ENCODE results near the gene SHC3. TPM values are rescaled to one million over a fixed set of nuclear protein-coding genes. Genes with fewer than 3 reads are reported as not detected.

The SHC3 gene
- total RNA-seq, 1 donor from 2014 or later = 0.05 TPM

GRCh38 chr9:89112243-89112642, 66.4 kb downstream of the SHC3 start:
- no peak for DNase-seq (ENCODE audit: low read depth)

GRCh38 chr9:89109666-89110065, 69.0 kb downstream of the SHC3 start:
- DNase-seq (ENCODE audit: low read depth) = no peak

GRCh38 chr9:89107406-89107805, 71.2 kb downstream of the SHC3 start:
- no peak for DNase-seq (ENCODE audit: low read depth)

GRCh38 chr9:89106224-89106851, 72.3 kb downstream of the SHC3 start:
- no peak for DNase-seq (ENCODE audit: low read depth)

GRCh38 chr9:89104821-89105220, 73.8 kb downstream of the SHC3 start:
- DNase-seq (ENCODE audit: low read depth) = no peak

- no peak for DNase-seq (ENCODE audit: low read depth)
Measured at GRCh38 chr9:89097219-89097618, 81.4 kb downstream of the SHC3 start.

- no peak for DNase-seq (ENCODE audit: low read depth)
Measured at GRCh38 chr9:89096807-89097206, 81.8 kb downstream of the SHC3 start.

- peak; percentile 5 for DNase-seq (ENCODE audit: low read depth)
Measured at GRCh38 chr9:89095761-89096528, 82.7 kb downstream of the SHC3 start.

- no peak for DNase-seq (ENCODE audit: low read depth)
Measured at GRCh38 chr9:89093201-89093975, 85.2 kb downstream of the SHC3 start.

- DNase-seq (ENCODE audit: low read depth) = no peak
Measured at GRCh38 chr9:89089176-89089575, 89.4 kb downstream of the SHC3 start.

GRCh38 chr9:89083626-89084025, 95.0 kb downstream of the SHC3 start:
- no peak for DNase-seq (ENCODE audit: low read depth)

GRCh38 chr9:89080193-89080592, 98.4 kb downstream of the SHC3 start:
- no peak for DNase-seq (ENCODE audit: low read depth)

- DNase-seq (ENCODE audit: low read depth) = peak; percentile 16
Measured at GRCh38 chr9:89079391-89079790, 99.2 kb downstream of the SHC3 start.

GRCh38 chr9:89078860-89079259, 99.8 kb downstream of the SHC3 start:
- DNase-seq (ENCODE audit: low read depth) = peak; percentile 31

- no peak for DNase-seq (ENCODE audit: low read depth)
Measured at GRCh38 chr9:89078421-89078820, 100.2 kb downstream of the SHC3 start.

GRCh38 chr9:89077519-89077918, 101.1 kb downstream of the SHC3 start:
- DNase-seq (ENCODE audit: low read depth) = no peak

- no peak for DNase-seq (ENCODE audit: low read depth)
Measured at GRCh38 chr9:89073397-89073796, 105.2 kb downstream of the SHC3 start.

GRCh38 chr9:89071591-89071990, 107.0 kb downstream of the SHC3 start:
- DNase-seq (ENCODE audit: low read depth) = no peak

GRCh38 chr9:89066835-89067234, 111.8 kb downstream of the SHC3 start:
- DNase-seq (ENCODE audit: low read depth) = no peak

- no peak for DNase-seq (ENCODE audit: low read depth)
Measured at GRCh38 chr9:89065921-89066320, 112.7 kb downstream of the SHC3 start.

GRCh38 chr9:89060790-89061189, 117.8 kb downstream of the SHC3 start:
- no peak for DNase-seq (ENCODE audit: low read depth)

- DNase-seq (ENCODE audit: low read depth) = no peak
Measured at GRCh38 chr9:89059925-89060506, 118.6 kb downstream of the SHC3 start.

All from myocyte (in vitro differentiated cells).